HL-60/S4 treated with phorbol 12-myristate 13-acetate at 8.2 ng/mL for 4 days and 3 days (cell line): ENCODE measurements around the gene LRP6.

Source experiments
- in situ Hi-C: fragments of 300-500 bp; cut with MboI; formaldehyde crosslinking; loops from 2 replicates; pipeline ENCODE4 v1.15.0; 2022; ENCODE audit warnings: low sequenced_read_pairs

The LRP6 gene

GRCh38 chr12:12133785-12134184 is 133.1 kb downstream of the LRP6 start:
- in situ Hi-C loops, result no loop called here

- in situ Hi-C loops, result no loop called here
Observed at GRCh38 chr12:12133259-12133658, 133.6 kb downstream of the LRP6 start.

- in situ Hi-C loops, result no loop called here
Observed at GRCh38 chr12:12128670-12129069, 138.2 kb downstream of the LRP6 start.

GRCh38 chr12:12127304-12127703 is 139.5 kb downstream of the LRP6 start:
- in situ Hi-C loops, result no loop called here

GRCh38 chr12:12126551-12126950 is 140.3 kb downstream of the LRP6 start:
- in situ Hi-C loops, result no loop called here

- in situ Hi-C loops, result loop anchor here (25.0 kb wide), 1 partner anchor 89 kb away; no protein-coding TSS in a partner anchor
Observed at GRCh38 chr12:12123036-12123604, 143.7 kb downstream of the LRP6 start.

GRCh38 chr12:12121061-12121460 is 145.8 kb downstream of the LRP6 start:
- in situ Hi-C loops, result loop anchor here (25.0 kb wide), 1 partner anchor 91 kb away; no protein-coding TSS in a partner anchor

GRCh38 chr12:12116677-12117076 is 150.2 kb downstream of the LRP6 start:
- in situ Hi-C loops, result loop anchor here (25.0 kb wide), 1 partner anchor 96 kb away; no protein-coding TSS in a partner anchor

GRCh38 chr12:12115514-12115913 is 151.3 kb downstream of the LRP6 start:
- in situ Hi-C loops, result loop anchor here (25.0 kb wide), 1 partner anchor 97 kb away; no protein-coding TSS in a partner anchor

- in situ Hi-C loops, result loop anchor here (25.0 kb wide), 1 partner anchor 101 kb away; no protein-coding TSS in a partner anchor
Observed at GRCh38 chr12:12110923-12111555, 155.8 kb downstream of the LRP6 start.

GRCh38 chr12:12108441-12109058 is 158.3 kb downstream of the LRP6 start:
- in situ Hi-C loops, result loop anchor here (25.0 kb wide), 1 partner anchor 104 kb away; no protein-coding TSS in a partner anchor

GRCh38 chr12:12107678-12108077 is 159.2 kb downstream of the LRP6 start:
- in situ Hi-C loops, result loop anchor here (25.0 kb wide), 1 partner anchor 105 kb away; no protein-coding TSS in a partner anchor

GRCh38 chr12:12099102-12099501 is 167.7 kb downstream of the LRP6 start:
- in situ Hi-C loops, result no loop called here

- in situ Hi-C loops, result no loop called here
Observed at GRCh38 chr12:12098691-12099015, 168.2 kb downstream of the LRP6 start.

- in situ Hi-C loops, result no loop called here
Observed at GRCh38 chr12:12097891-12098690, 168.8 kb downstream of the LRP6 start.

GRCh38 chr12:12095021-12095420 is 171.8 kb downstream of the LRP6 start:
- in situ Hi-C loops, result no loop called here

- in situ Hi-C loops, result no loop called here
Observed at GRCh38 chr12:12094481-12094880, 172.4 kb downstream of the LRP6 start.

- in situ Hi-C loops, result no loop called here
Observed at GRCh38 chr12:12091977-12092663, 174.7 kb downstream of the LRP6 start.

- in situ Hi-C loops, result no loop called here
Observed at GRCh38 chr12:12091071-12091470, 175.8 kb downstream of the LRP6 start.

GRCh38 chr12:12088761-12089160 is 178.1 kb downstream of the LRP6 start:
- in situ Hi-C loops, result no loop called here

- in situ Hi-C loops, result no loop called here
Observed at GRCh38 chr12:12088147-12088546, 178.7 kb downstream of the LRP6 start.
